ENCODE measurements around the gene NFX1. TPM values are rescaled to one million over a fixed set of nuclear protein-coding genes. Genes with fewer than 3 reads are reported as not detected.

The NFX1 gene
- total RNA-seq, 4 donors from 2014 or later: 31.7 to 53.9 (median 42.3) TPM

DNA sequence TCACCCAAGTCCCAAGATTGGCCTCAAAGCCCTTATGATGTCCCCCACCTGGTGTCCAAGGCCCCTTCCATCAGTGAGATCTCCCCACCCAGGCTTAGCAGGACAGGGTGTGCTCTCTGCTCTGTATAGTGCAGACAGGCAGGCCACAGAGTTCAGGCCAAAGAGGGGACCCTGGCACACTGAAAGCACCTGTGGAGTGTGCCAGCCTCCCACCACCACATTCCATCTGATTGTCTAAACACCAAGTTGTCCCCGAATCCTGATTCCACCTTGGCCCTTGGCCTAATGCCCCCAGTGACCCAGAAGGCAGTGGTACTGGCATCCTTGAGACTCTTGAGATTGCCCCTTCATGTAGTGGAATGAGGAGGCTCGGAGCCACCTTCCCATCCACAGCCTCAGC, 45.0 kb upstream of the NFX1 start:
- 83% methylated on average over 2 of the region's 2 CpGs; no CpG with 5 or more reads in 1 of the 2 donors for WGBS, 2 donors (ENCODE audit: low coverage in 1 of 2)
- no peak overlapping the region for H3K27ac ChIP-seq
- peaks cover 4% of the 10 kb centered on the region for H3K27me3 ChIP-seq
- TF ChIP-seq POLR2AphosphoS5 (IDR thresholded peaks at IDR 0.05) (no peak), POLR2A (IDR thresholded peaks at IDR 0.05) (no peak), EP300 (IDR thresholded peaks at IDR 0.05) (no peak)
- TF ChIP-seq, protein P1, sequence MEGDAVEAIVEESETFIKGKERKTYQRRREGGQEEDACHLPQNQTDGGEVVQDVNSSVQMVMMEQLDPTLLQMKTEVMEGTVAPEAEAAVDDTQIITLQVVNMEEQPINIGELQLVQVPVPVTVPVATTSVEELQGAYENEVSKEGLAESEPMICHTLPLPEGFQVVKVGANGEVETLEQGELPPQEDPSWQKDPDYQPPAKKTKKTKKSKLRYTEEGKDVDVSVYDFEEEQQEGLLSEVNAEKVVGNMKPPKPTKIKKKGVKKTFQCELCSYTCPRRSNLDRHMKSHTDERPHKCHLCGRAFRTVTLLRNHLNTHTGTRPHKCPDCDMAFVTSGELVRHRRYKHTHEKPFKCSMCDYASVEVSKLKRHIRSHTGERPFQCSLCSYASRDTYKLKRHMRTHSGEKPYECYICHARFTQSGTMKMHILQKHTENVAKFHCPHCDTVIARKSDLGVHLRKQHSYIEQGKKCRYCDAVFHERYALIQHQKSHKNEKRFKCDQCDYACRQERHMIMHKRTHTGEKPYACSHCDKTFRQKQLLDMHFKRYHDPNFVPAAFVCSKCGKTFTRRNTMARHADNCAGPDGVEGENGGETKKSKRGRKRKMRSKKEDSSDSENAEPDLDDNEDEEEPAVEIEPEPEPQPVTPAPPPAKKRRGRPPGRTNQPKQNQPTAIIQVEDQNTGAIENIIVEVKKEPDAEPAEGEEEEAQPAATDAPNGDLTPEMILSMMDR (IDR thresholded peaks at IDR 0.05): no peak
- H3K4me3 ChIP-seq: no peak overlapping the region
- peaks cover 0 to 23% of the 10 kb centered on the region in 2 donors for H3K36me3 ChIP-seq
- no peaks in the 10 kb centered on the region for H3K9me3 ChIP-seq
- H3K4me1 ChIP-seq: no peaks in the 10 kb centered on the region
- no peak for ATAC-seq

DNA sequence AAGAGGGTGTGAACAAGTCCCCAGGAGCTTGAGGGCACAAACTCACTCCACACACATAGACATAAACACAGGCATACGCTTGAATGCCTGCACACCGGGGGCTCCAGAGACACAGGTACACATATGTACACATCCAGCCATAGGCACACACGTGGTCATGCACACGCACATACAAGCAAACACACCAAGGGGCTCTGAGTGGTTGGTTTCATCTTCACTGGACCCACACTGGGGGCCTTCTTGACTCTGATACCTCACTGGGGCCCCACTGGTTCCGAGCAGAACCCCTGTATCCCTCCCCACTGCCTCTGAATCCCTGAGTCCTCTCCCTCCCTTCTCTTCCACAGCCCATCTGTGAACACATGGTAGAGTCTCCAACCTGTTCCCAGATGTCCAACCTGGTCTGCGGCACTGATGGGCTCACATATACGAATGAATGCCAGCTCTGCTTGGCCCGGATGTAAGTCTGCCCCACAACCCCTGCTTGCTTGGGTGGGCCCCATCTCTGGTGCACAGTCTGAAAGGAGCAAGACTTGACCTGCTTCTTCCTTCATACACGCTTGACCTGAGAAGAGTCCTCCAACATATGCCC, 44.0 kb upstream of the NFX1 start:
- WGBS, 2 donors (ENCODE audit: low coverage in 1 of 2): 76 to 100% methylated on average over 5 of the region's 9 CpGs
- H3K9me3 ChIP-seq: no peaks in the 10 kb centered on the region
- peaks cover 0 to 33% of the 10 kb centered on the region in 2 donors for H3K36me3 ChIP-seq
- TF ChIP-seq POLR2AphosphoS5 (IDR thresholded peaks at IDR 0.05) (no peak), POLR2A (IDR thresholded peaks at IDR 0.05) (no peak), EP300 (IDR thresholded peaks at IDR 0.05) (no peak)
- H3K27me3 ChIP-seq: peaks cover 4% of the 10 kb centered on the region
- no peaks in the 10 kb centered on the region for H3K4me1 ChIP-seq
- no peak overlapping the region for H3K4me3 ChIP-seq
- no peak for ATAC-seq
- no peak overlapping the region for H3K27ac ChIP-seq

DNA sequence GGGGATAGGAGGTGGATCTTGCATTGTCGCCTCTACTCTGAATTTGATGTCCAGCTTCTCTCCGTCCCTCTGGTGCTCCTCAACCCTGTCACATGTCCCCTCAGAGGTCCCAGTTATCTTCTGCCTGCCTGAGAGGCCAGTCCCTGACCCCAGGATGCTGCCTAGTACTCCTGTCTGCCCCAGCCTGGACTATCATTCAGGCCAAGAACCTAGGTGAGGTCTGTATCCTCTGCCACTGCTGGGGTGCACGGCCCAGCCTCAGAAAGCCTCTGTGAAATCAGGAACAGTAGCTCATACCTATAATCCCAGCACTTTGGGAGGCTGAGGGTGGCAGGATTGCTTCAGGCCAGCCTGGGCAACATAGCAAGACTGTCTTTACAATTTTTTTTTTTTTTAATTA, 41.7 kb upstream of the NFX1 start:
- H3K27me3 ChIP-seq: no peaks in the 10 kb centered on the region
- WGBS, 2 donors (ENCODE audit: low coverage in 1 of 2): 90% methylated on average over 2 of the region's 3 CpGs; no CpG with 5 or more reads in 1 of the 2 donors
- no peak overlapping the region for H3K4me3 ChIP-seq
- H3K4me1 ChIP-seq: no peaks in the 10 kb centered on the region
- no peak overlapping the region for H3K27ac ChIP-seq
- TF ChIP-seq EP300 (IDR thresholded peaks at IDR 0.05) (no peak), POLR2AphosphoS5 (IDR thresholded peaks at IDR 0.05) (no peak), POLR2A (IDR thresholded peaks at IDR 0.05) (no peak)
- TF ChIP-seq, protein P1 (IDR thresholded peaks at IDR 0.05): no peak
- H3K36me3 ChIP-seq: peaks cover 0 to 54% of the 10 kb centered on the region in 2 donors
- no peaks in the 10 kb centered on the region for H3K9me3 ChIP-seq
- no peak for ATAC-seq

DNA sequence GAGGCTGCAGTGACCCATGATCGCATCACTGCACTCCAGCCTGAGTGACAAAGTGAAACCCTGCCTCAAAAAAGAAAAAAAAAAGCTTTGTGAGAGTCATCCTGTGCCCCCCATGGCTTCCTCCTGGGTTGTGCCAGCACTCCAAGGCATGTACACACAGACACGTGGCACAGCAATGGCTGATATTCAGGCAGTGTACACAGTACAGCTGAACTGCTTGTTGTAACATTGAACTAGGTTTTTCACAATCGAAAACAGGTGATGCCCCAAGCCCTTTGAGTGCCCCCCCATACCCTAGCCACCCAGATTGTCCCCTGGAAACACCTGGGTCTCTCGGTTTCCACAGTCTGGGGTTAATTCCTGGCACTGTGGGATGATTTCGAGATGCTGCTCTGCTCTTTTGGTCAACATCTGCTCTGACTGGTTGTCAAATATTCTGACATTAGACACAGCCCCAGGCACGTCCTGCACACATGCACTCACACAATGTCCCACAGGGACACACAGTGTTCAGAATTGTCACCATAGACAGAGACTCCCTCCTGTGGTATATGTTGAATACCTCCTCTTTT, 41.1 kb upstream of the NFX1 start:
- peaks cover 0 to 60% of the 10 kb centered on the region in 2 donors for H3K36me3 ChIP-seq
- ATAC-seq: no peak
- H3K9me3 ChIP-seq: no peaks in the 10 kb centered on the region
- no peak overlapping the region for H3K4me3 ChIP-seq
- no peaks in the 10 kb centered on the region for H3K27me3 ChIP-seq
- no peak for TF ChIP-seq POLR2A (IDR thresholded peaks at IDR 0.05)
- no peak for TF ChIP-seq POLR2AphosphoS5 (IDR thresholded peaks at IDR 0.05)
- TF ChIP-seq, protein P1 (IDR thresholded peaks at IDR 0.05): no peak
- TF ChIP-seq EP300 (IDR thresholded peaks at IDR 0.05): no peak
- 67 to 80% methylated on average over 1 to 2 of the region's 6 CpGs for WGBS, 2 donors (ENCODE audit: low coverage in 1 of 2)
- H3K4me1 ChIP-seq: no peaks in the 10 kb centered on the region
- H3K27ac ChIP-seq: no peak overlapping the region

DNA sequence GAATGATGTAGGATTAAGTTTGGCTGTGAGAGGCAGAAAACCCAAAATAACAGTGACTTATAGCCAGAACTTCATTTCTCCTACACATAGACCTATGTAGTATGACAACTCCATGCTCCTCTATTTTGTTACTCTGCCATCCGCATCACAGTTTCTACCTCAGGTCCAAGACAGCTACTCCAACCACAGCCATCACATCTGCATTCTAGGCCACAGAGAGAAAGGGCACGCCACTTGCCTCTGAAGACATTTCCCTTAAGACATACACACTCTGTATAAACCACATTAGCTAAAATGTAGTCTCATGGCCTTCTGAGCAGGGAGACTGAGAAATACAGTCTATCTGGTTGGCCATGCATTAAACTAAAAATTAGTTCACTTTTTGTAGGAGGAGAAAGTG, 40.3 kb upstream of the NFX1 start:
- TF ChIP-seq EP300 (IDR thresholded peaks at IDR 0.05): no peak
- TF ChIP-seq POLR2AphosphoS5 (IDR thresholded peaks at IDR 0.05): no peak
- TF ChIP-seq, protein P1 (IDR thresholded peaks at IDR 0.05): no peak
- TF ChIP-seq POLR2A (IDR thresholded peaks at IDR 0.05): no peak
- H3K4me3 ChIP-seq: no peak overlapping the region
- no peak for ATAC-seq
- H3K9me3 ChIP-seq: no peaks in the 10 kb centered on the region
- WGBS, 2 donors (ENCODE audit: low coverage in 1 of 2): 100% methylated on average over 1 to 2 of the region's 2 CpGs
- H3K36me3 ChIP-seq: peaks cover 0 to 68% of the 10 kb centered on the region in 2 donors
- H3K4me1 ChIP-seq: no peaks in the 10 kb centered on the region
- H3K27me3 ChIP-seq: no peaks in the 10 kb centered on the region
- H3K27ac ChIP-seq: no peak overlapping the region

Data from gastroesophageal sphincter (tissue), 4 donors.